Thymus (tissue), 11 donors: ENCODE data around the gene QSER1. TPM values are rescaled to one million over a fixed set of nuclear protein-coding genes. Genes with fewer than 3 reads are reported as not detected.

Source experiments
- DNase-seq, 9 donors: peaks; one replicate each; pipeline ENCODE4 v3.0.0-alpha.2; 2013; ENCODE audit warnings: low spot score in 9 of 9, low read depth in 6 of 9, missing footprints in 1 of 9
- H3K27ac ChIP-seq, 2 donors: one replicate each; pipeline ENCODE4 v1.5.1; 2013; ENCODE audit warnings: control low read depth in 1 of 2, low read depth in 1 of 2, low read length in 1 of 2, mild to moderate bottlenecking in 1 of 2, moderate library complexity in 1 of 2
- H3K27me3 ChIP-seq, 2 donors: one replicate each; pipeline ENCODE4 v1.5.1; 2013; ENCODE audit warnings: low read length in 1 of 2; ENCODE audit not compliant: control insufficient read depth in 2 of 2, insufficient read depth in 1 of 2
- H3K36me3 ChIP-seq, 2 donors: one replicate each; pipeline ENCODE4 v1.5.1; 2013; ENCODE audit warnings: low read length in 1 of 2, mild to moderate bottlenecking in 1 of 2, moderate library complexity in 1 of 2; ENCODE audit not compliant: control insufficient read depth in 2 of 2, insufficient read depth in 2 of 2
- H3K4me1 ChIP-seq, 2 donors: one replicate each; pipeline ENCODE4 v1.5.1; 2013; ENCODE audit warnings: low read length in 2 of 2; ENCODE audit not compliant: control insufficient read depth in 2 of 2, insufficient read depth in 2 of 2
- H3K4me3 ChIP-seq, 2 donors: one replicate each; pipeline ENCODE4 v1.5.1; 2013; ENCODE audit warnings: low read length in 2 of 2, control low read depth in 1 of 2, mild to moderate bottlenecking in 1 of 2
- H3K9me3 ChIP-seq, 2 donors: one replicate each; pipeline ENCODE4 v1.5.1; 2013; ENCODE audit warnings: low read length in 1 of 2, mild to moderate bottlenecking in 1 of 2; ENCODE audit not compliant: control insufficient read depth in 2 of 2, insufficient read depth in 1 of 2
- WGBS: extraction: QIAGEN DNeasy Blood & Tissue Kit; methylation state at CpG from one replicate; pipeline ENCODE4 v1.1.7; 2013; 5-methylcytosine and 5-hydroxymethylcytosine counted together
- polyA plus RNA-seq: library from polyadenylated mRNA; stranded (reverse); fragments of 200-250 nt; gene quantifications from one replicate; pipeline ENCODE4 v1.2.3, GENCODE V29; 2013
- total RNA-seq: library from RNA; stranded (reverse); fragments of 120-200 nt; gene quantifications from one replicate; pipeline ENCODE4 v1.2.4, GENCODE V29; 2013
- donor health status: healthy.

Gene QSER1
- total and polyA plus RNA-seq, 2 donors, result 5.8 to 14.5 TPM

GRCh38 chr11:32916361-32916760, 23.8 kb downstream of the QSER1 start:
- no peak for DNase-seq
- no peak overlapping the region for H3K27ac ChIP-seq
- H3K36me3 ChIP-seq, result no peaks in the 10 kb centered on the region
- H3K4me3 ChIP-seq, result no peak overlapping the region
- no peaks in the 10 kb centered on the region for H3K27me3 ChIP-seq
- H3K9me3 ChIP-seq, result no peaks in the 10 kb centered on the region
- H3K4me1 ChIP-seq, result peaks cover 0 to 3% of the 10 kb centered on the region in 2 donors
- 96% methylated on average over 1 of the region's 1 CpG for WGBS

- Histone ChIP-seq H3K4me3 (no peak overlapping the region), H3K27ac (no peak overlapping the region), H3K27me3 (no peaks in the 10 kb centered on the region), H3K9me3 (no peaks in the 10 kb centered on the region), H3K4me1 (peaks cover 0 to 3% of the 10 kb centered on the region in 2 donors), H3K36me3 (no peaks in the 10 kb centered on the region)
- DNase-seq, result no peak
- 98% methylated on average over 8 of the region's 8 CpGs for WGBS
Observed at GRCh38 chr11:32916994-32917393, 24.4 kb downstream of the QSER1 start.

- peaks cover 0 to 3% of the 10 kb centered on the region in 2 donors for H3K4me1 ChIP-seq
- no peak overlapping the region for H3K27ac ChIP-seq
- H3K4me3 ChIP-seq, result no peak overlapping the region
- WGBS, result 65% methylated on average over 1 of the region's 1 CpG
- no peaks in the 10 kb centered on the region for H3K36me3 ChIP-seq
- DNase-seq, result no peak
- no peaks in the 10 kb centered on the region for H3K27me3 ChIP-seq
- no peaks in the 10 kb centered on the region for H3K9me3 ChIP-seq
Observed at GRCh38 chr11:32918427-32918826, 25.8 kb downstream of the QSER1 start.

- H3K36me3 ChIP-seq, result no peaks in the 10 kb centered on the region
- H3K4me1 ChIP-seq, result peaks cover 0 to 3% of the 10 kb centered on the region in 2 donors
- 65% methylated on average over 4 of the region's 4 CpGs for WGBS
- H3K4me3 ChIP-seq, result no peak overlapping the region
- no peaks in the 10 kb centered on the region for H3K9me3 ChIP-seq
- no peak for DNase-seq
- H3K27ac ChIP-seq, result no peak overlapping the region
- H3K27me3 ChIP-seq, result no peaks in the 10 kb centered on the region
Observed at GRCh38 chr11:32919338-32919737, 26.7 kb downstream of the QSER1 start.

- Histone ChIP-seq H3K36me3 (no peaks in the 10 kb centered on the region), H3K4me3 (no peak overlapping the region), H3K27ac (no peak overlapping the region), H3K27me3 (no peaks in the 10 kb centered on the region), H3K4me1 (peaks cover 0 to 3% of the 10 kb centered on the region in 2 donors), H3K9me3 (no peaks in the 10 kb centered on the region)
- WGBS, result 100% methylated on average over 1 of the region's 1 CpG
- no peak for DNase-seq
Observed at GRCh38 chr11:32920570-32920969, 28.0 kb downstream of the QSER1 start.

GRCh38 chr11:32921204-32921603, 28.6 kb downstream of the QSER1 start:
- no peak for DNase-seq
- Histone ChIP-seq H3K4me1 (peaks cover 0 to 3% of the 10 kb centered on the region in 2 donors), H3K36me3 (no peaks in the 10 kb centered on the region), H3K4me3 (no peak overlapping the region), H3K27ac (no peak overlapping the region), H3K27me3 (no peaks in the 10 kb centered on the region), H3K9me3 (no peaks in the 10 kb centered on the region)
- WGBS, result 68% methylated on average over 1 of the region's 1 CpG

- no peak overlapping the region for H3K27ac ChIP-seq
- H3K27me3 ChIP-seq, result no peaks in the 10 kb centered on the region
- DNase-seq, result no peak
- no peaks in the 10 kb centered on the region for H3K4me1 ChIP-seq
- H3K36me3 ChIP-seq, result peaks cover 34 to 49% of the 10 kb centered on the region in 2 donors
- no peaks in the 10 kb centered on the region for H3K9me3 ChIP-seq
- WGBS, result 100% methylated on average over 1 of the region's 1 CpG
- H3K4me3 ChIP-seq, result no peak overlapping the region
Observed at GRCh38 chr11:32931606-32932005, 39.0 kb downstream of the QSER1 start.

- WGBS, result 98% methylated on average over 3 of the region's 3 CpGs
- Histone ChIP-seq H3K4me1 (no peaks in the 10 kb centered on the region), H3K27me3 (no peaks in the 10 kb centered on the region), H3K27ac (no peak overlapping the region), H3K36me3 (peaks cover 35 to 53% of the 10 kb centered on the region in 2 donors), H3K9me3 (no peaks in the 10 kb centered on the region), H3K4me3 (no peak overlapping the region)
- no peak for DNase-seq
Observed at GRCh38 chr11:32932196-32932595, 39.6 kb downstream of the QSER1 start.

- Histone ChIP-seq H3K9me3 (no peaks in the 10 kb centered on the region), H3K4me3 (no peak overlapping the region), H3K36me3 (peaks cover 37 to 56% of the 10 kb centered on the region in 2 donors), H3K27ac (no peak overlapping the region), H3K27me3 (no peaks in the 10 kb centered on the region), H3K4me1 (no peaks in the 10 kb centered on the region)
- DNase-seq, result no peak
Observed at GRCh38 chr11:32935462-32936029, 42.9 kb downstream of the QSER1 start.
